A549 treated with Hydrocortisone at 1 μM for 4 hours (cell line): ENCODE measurements around the gene STAG2. TPM values are rescaled to one million over a fixed set of nuclear protein-coding genes. Genes with fewer than 3 reads are reported as not detected.

Source experiments
- total RNA-seq: library from RNA; stranded (reverse); fragments of 200-300 nt; extraction: Qiagen RNA extraction; gene quantifications from 5 replicates; pipeline ENCODE4 v1.2.3, GENCODE V29; 2022

Gene STAG2
- total RNA-seq: 25.1 to 50.0 TPM (median 35.2 TPM) in 5 replicates

GRCh38 chrX:123961268-123962005, at the start of gene STAG2:
STAG2 (plus strand) TSS chrX:123961706; CDS start chrX:124022628, 60,922 bp downstream.

Other genes with a start within 250 kb of the STAG2 start
- gene THOC2, start 228.7 kb upstream of the STAG2 start, total RNA-seq: 33.6 to 55.3 TPM (median 38.1 TPM) in 5 replicates
- 24.6 to 35.2 TPM (median 28.1 TPM) in 5 replicates for gene XIAP, start 101.7 kb upstream of the STAG2 start, total RNA-seq